NCI-H82 (cell line): ENCODE results near the gene PTPRE.

Source experiments
- DNase-seq: peaks from one replicate; lab custom pipeline; 2025; lab: John Stamatoyannopoulos, UW

PTPRE gene

GRCh38 chr10:128046156-128046952 lies 139.5 kb downstream of the PTPRE start:
- no peak for DNase-seq

- no peak for DNase-seq
These were observed 140.0 kb downstream of the PTPRE start for GRCh38 chr10:128046953-128047290.

GRCh38 chr10:128047351-128047750 lies 140.4 kb downstream of the PTPRE start:
- DNase-seq: no peak

- no peak for DNase-seq
These were observed 141.3 kb downstream of the PTPRE start for GRCh38 chr10:128047991-128048818.

- no peak for DNase-seq
These were observed 141.9 kb downstream of the PTPRE start for GRCh38 chr10:128048819-128049210.

- no peak for DNase-seq
These were observed 142.6 kb downstream of the PTPRE start for GRCh38 chr10:128049226-128050120.

- DNase-seq: no peak
These were observed 143.2 kb downstream of the PTPRE start for GRCh38 chr10:128050121-128050516.

- DNase-seq: no peak
These were observed 144.0 kb downstream of the PTPRE start for GRCh38 chr10:128050936-128051335.

- no peak for DNase-seq
These were observed 144.6 kb downstream of the PTPRE start for GRCh38 chr10:128051548-128051947.

- DNase-seq: no peak
These were observed 145.8 kb downstream of the PTPRE start for GRCh38 chr10:128052696-128053095.

- no peak for DNase-seq
These were observed 146.5 kb downstream of the PTPRE start for GRCh38 chr10:128053356-128053755.

GRCh38 chr10:128054163-128054970 lies 147.5 kb downstream of the PTPRE start:
- DNase-seq: no peak

GRCh38 chr10:128055061-128055868 lies 148.4 kb downstream of the PTPRE start:
- no peak for DNase-seq

- no peak for DNase-seq
These were observed 149.6 kb downstream of the PTPRE start for GRCh38 chr10:128056303-128057050.

GRCh38 chr10:128058106-128058749 lies 151.3 kb downstream of the PTPRE start:
- DNase-seq: no peak

GRCh38 chr10:128058750-128059134 lies 151.8 kb downstream of the PTPRE start:
- DNase-seq: no peak

- DNase-seq: no peak
These were observed 152.5 kb downstream of the PTPRE start for GRCh38 chr10:128059266-128059981.

- DNase-seq: no peak
These were observed 153.0 kb downstream of the PTPRE start for GRCh38 chr10:128059982-128060293.
